Activated gamma-delta T cell (primary cell): ENCODE data around the gene TSSK3.
A peak's percentile ranks its signal among the peaks of the same experiment; 100 is the strongest.
"Not testable (repeated sequence)": the region's sequence is repeated elsewhere in the genome, so short reads cannot be mapped to it uniquely, and the experiment has no call there.

Experiments
- DNase-seq: peaks from one replicate; lab custom pipeline; 2025; lab: John Stamatoyannopoulos, UW

Gene TSSK3

GRCh38 chr1:32363713-32364112, 1.4 kb downstream of the TSSK3 start:
- no peak for DNase-seq

GRCh38 chr1:32364836-32365235, 2.5 kb downstream of the TSSK3 start:
- DNase-seq, result no peak

GRCh38 chr1:32365445-32365844, 3.1 kb downstream of the TSSK3 start:
- no peak for DNase-seq

- no peak for DNase-seq
Observed at GRCh38 chr1:32367912-32368635, 5.7 kb downstream of the TSSK3 start.

- no peak for DNase-seq
Observed at GRCh38 chr1:32372149-32372756, 9.9 kb downstream of the TSSK3 start.

- no peak for DNase-seq
Observed at GRCh38 chr1:32373996-32374592, 11.8 kb downstream of the TSSK3 start.

GRCh38 chr1:32376199-32376598, 13.9 kb downstream of the TSSK3 start:
- DNase-seq, result no peak

- DNase-seq, result no peak
Observed at GRCh38 chr1:32377541-32378220, 15.3 kb downstream of the TSSK3 start.

- DNase-seq, result no peak
Observed at GRCh38 chr1:32380057-32380456, 17.7 kb downstream of the TSSK3 start.

- no peak for DNase-seq
Observed at GRCh38 chr1:32386676-32387392, 24.5 kb downstream of the TSSK3 start.

- no peak for DNase-seq
Observed at GRCh38 chr1:32388641-32389040, 26.3 kb downstream of the TSSK3 start.

GRCh38 chr1:32390904-32391870, 28.8 kb downstream of the TSSK3 start:
- DNase-seq, result no peak

- DNase-seq, result no peak
Observed at GRCh38 chr1:32392325-32392724, 30.0 kb downstream of the TSSK3 start.

GRCh38 chr1:32393136-32393535, 30.8 kb downstream of the TSSK3 start:
- no peak for DNase-seq

GRCh38 chr1:32393832-32394140, 31.4 kb downstream of the TSSK3 start:
- no peak for DNase-seq

- peak; percentile 88 for DNase-seq
Observed at GRCh38 chr1:32394141-32394889, 32.0 kb downstream of the TSSK3 start, which contains the start of gene BSDC1. BSDC1 (minus strand) TSS chr1:32394441; CDS start chr1:32394414, 27 bp downstream.

- no peak for DNase-seq
Observed at GRCh38 chr1:32394890-32395432, 32.6 kb downstream of the TSSK3 start.

- DNase-seq, result not testable (repeated sequence)
Observed at GRCh38 chr1:32396524-32396923, 34.2 kb downstream of the TSSK3 start.

GRCh38 chr1:32398401-32398800, 36.1 kb downstream of the TSSK3 start:
- no peak for DNase-seq

GRCh38 chr1:32399843-32400242, 37.5 kb downstream of the TSSK3 start:
- DNase-seq, result no peak
